Activated CD8-positive, alpha-beta memory T cell treated with anti-CD3 and anti-CD28 coated beads for 36 hours (primary cell): Measurements from ENCODE around the gene COL6A2. TPM values are rescaled to one million over a fixed set of nuclear protein-coding genes. Genes with fewer than 3 reads are reported as not detected.
"Not testable (repeated sequence)": the region's sequence is repeated elsewhere in the genome, so short reads cannot be mapped to it uniquely, and the experiment has no call there.

Experiments
- CTCF ChIA-PET: fragments of 350-600 bp; sonication (Branson Sonifier 250); formaldehyde crosslinking; loops from one replicate; lab custom pipeline; 2021; ENCODE audit warnings: antibody characterized with exemption; lab: Charles Lee
- POLR2A ChIA-PET: fragments of 350-600 bp; sonication (Branson Sonifier 250); formaldehyde crosslinking; loops from one replicate; lab custom pipeline; 2021; ENCODE audit warnings: antibody characterized with exemption; lab: Charles Lee
- total RNA-seq, 2 experiments: library from RNA; stranded (reverse); gene quantifications; one replicate each; pipeline ENCODE4 v1.2.3, GENCODE V29; 2021

Gene COL6A2
- total RNA-seq, 2 experiments from 2014 or later: 12.7 to 13.9 TPM

DNA sequence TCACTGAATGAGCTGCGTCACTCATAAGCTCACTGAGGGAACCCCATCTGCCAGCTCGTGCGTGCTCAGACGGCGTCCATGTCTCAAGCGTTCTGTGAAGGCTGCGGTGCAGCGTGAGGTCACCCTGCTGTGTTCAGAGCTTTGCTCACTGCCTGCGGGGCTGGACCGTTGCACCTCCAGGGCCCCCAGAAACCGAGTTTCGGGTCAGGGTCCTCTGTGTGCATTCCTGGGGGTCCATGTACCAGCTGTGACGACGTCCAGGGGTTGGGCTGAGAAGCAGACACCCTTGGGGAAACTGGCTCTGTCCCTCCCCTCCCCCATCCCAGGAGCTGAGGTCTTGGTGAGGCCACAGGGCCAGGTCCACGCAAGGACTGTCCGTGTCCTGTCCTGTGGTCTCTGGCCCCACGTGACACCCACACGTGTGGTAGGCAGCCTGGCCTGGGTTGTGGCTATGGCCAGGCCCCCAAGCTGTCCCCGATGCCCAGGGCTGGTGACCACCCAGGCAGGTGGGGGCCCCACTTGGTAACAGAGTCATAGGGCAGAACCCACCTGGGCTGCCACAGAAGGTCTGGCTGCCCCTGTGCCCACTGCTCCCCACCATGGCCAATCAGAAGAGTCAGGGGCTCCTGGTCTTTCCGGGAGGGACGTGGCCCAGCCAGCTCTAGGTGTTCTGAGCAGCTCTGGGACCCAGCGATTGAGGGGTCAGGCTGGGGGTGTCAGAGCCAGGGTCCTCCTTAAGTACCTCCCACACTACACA is 33.1 kb downstream of the COL6A2 start:
- CTCF ChIA-PET: interaction anchor here (1.1 to 1.4 kb wide), 2 partner anchors 13 to 22 kb away, joined by 3 to 4 read pairs; no protein-coding TSS in a partner anchor

DNA sequence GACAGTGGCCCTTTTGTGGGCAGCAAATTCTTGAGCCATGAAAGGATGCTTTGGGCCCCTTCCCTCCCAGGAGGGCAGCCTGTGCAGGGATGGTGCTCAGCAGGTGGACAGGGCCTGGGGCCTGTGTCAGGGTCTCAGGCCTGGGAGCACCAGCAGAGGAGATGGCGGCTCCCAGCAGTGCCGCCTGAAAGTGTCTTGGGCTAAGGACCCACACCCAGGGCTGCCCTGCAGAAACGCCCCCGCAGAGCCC is 33.6 kb downstream of the COL6A2 start:
- ChIA-PET POLR2A (no interaction called here), CTCF (interaction anchor here (1.4 kb wide), 1 partner anchor 21 kb away, joined by 3 read pairs; no protein-coding TSS in a partner anchor)

More for the DNA sequence above, 33.1 kb downstream of the COL6A2 start:
- POLR2A ChIA-PET: no interaction called here

DNA sequence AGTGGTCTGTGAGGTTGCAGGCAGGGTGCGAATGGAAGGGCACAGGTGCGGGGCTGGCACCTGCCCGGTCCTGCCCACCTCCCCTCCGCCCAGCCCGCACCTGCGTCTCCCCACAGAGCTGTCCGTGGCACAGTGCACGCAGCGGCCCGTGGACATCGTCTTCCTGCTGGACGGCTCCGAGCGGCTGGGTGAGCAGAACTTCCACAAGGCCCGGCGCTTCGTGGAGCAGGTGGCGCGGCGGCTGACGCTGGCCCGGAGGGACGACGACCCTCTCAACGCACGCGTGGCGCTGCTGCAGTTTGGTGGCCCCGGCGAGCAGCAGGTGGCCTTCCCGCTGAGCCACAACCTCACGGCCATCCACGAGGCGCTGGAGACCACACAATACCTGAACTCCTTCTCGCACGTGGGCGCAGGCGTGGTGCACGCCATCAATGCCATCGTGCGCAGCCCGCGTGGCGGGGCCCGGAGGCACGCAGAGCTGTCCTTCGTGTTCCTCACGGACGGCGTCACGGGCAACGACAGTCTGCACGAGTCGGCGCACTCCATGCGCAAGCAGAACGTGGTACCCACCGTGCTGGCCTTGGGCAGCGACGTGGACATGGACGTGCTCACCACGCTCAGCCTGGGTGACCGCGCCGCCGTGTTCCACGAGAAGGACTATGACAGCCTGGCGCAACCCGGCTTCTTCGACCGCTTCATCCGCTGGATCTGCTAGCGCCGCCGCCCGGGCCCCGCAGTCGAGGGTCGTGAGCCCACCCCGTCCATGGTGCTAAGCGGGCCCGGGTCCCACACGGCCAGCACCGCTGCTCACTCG is 34.1 kb downstream of the COL6A2 start:
- CTCF ChIA-PET: interaction anchor here (1.4 kb wide), 1 partner anchor 21 kb away, joined by 3 read pairs; no protein-coding TSS in a partner anchor

DNA sequence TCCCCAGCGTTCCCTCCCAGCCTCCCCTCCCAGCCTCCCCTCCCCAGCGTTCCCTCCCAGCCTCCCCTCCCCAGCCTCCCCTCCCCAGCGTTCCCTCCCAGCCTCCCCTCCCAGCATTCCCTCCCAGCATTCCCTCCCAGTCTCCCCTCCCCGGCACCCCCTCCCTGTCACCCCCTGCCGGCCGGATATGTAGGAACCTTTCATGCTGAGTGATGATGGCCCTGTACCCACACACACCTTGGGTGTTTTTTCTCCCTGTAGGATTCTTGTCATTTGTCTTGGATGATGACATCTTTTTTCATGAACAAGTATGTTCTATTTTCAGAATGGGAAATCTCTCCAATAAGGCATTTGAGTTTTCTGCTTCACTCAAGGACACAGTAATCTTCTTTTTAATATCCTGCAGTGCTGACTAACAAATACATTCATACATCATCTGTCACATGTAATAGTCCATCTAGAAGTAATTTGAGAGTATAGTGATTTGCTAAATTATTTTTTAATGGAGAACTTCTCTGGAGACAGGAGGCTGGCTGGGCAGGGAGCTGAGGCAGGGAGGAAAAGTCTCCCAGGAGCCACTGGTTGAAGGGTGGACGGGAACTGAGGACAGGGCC is 38.0 kb downstream of the COL6A2 start:
- ChIA-PET CTCF (no interaction called here), POLR2A (no interaction called here)

More for the DNA sequence above, 34.1 kb downstream of the COL6A2 start:
- POLR2A ChIA-PET: no interaction called here

DNA sequence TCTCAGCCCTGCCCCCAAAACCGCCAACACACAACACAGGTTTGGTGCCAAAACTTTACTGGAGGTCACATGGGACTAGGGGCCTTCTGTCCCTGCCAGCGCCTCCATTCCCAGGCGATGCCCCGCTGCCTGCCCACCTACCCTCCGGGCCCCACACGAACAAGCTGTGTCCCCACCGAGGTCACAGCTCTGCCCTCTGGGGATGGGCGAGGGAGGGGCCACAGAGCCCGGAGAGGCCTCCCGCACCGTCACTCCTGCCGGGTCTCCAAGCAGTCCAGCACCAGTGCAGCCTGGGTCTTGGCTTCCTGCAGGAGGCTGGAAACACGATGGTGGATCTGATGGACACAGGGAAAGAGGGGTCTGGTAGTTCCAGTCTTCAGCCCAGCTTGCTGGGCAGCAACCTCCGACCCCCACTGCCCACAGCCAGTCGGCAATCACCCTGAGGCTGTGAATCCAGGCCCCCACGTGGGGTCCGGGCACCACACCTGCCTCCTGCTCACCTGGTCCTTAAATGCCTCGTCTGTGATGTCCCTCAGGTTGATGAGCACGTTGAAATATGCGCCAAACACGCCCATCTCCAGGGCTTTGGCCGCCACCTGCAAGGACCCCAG is 38.9 kb downstream of the COL6A2 start:
- ChIA-PET POLR2A (no interaction called here), CTCF (no interaction called here)

DNA sequence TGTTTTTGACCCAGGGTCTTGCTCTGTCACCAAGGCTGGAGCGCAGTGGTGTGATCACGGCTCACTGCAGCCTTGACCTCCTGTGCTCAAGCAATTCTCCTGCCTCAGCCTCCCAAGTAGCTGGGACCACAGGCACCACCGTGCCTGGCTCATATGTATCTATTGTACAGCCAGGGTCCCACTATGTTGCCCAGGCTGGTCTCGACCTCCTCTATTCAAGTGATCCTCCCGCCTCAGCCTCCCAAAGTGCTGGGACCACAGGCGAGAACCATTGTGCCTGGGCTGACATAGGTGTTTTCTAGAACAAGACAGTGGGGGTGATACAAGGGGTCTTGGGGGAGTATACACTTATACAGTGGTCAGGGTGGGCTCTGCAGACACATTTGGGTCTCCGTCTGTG is 40.0 kb downstream of the COL6A2 start:
- ChIA-PET POLR2A (no interaction called here), CTCF (no interaction called here)

DNA sequence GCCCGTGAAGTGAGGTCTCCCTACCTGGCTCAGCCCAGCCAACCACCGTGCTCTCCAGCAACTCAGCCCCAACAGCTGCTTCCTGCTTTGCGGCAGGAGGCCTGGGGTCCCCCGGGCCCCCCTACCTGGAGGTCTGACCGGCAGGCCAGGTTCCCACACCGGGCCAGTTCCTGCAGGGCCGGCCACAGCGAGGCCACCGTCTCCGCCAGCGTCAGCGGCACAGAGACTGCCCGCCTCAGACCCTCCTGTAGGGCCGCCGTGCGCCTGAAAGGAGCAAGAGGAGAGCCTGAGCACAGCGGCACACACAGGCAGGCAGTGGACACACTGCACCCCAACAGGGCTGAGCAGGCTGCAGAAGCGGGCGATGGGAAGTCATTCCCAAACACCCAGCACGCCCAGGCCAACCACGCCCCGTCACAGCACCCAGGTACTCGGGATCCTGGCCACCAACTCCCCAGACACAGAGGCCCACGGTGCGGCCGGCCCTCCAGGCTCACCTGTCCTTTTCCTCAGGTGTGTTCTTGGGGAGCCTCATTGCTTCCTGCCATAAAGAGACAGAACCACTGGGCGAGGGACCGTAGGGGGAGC is 40.6 kb downstream of the COL6A2 start:
- CTCF ChIA-PET: interaction anchor here (0.5 kb wide), 1 partner anchor 145 kb away, joined by 3 read pairs; no protein-coding TSS in a partner anchor
- POLR2A ChIA-PET: no interaction called here

DNA sequence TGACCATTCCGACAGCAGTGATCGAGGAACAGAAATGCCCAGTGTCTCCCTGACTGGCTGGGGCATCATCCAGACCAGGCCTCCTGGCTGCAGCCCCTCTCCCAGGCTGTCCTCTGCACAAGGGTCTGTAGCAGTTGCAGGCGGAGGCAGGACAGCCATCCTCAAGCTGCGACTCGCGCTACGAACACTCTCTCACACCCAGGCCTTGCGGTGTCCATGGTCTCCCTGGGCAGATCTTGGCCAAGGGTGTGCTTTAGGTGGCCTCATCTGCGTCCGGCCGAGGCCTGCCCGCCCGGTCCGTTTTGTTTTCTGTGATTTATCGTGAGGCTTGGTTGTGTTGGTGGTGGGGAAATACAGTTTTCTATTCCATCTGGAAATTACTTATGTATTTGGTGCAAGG is 41.8 kb downstream of the COL6A2 start:
- ChIA-PET CTCF (no interaction called here), POLR2A (no interaction called here)

DNA sequence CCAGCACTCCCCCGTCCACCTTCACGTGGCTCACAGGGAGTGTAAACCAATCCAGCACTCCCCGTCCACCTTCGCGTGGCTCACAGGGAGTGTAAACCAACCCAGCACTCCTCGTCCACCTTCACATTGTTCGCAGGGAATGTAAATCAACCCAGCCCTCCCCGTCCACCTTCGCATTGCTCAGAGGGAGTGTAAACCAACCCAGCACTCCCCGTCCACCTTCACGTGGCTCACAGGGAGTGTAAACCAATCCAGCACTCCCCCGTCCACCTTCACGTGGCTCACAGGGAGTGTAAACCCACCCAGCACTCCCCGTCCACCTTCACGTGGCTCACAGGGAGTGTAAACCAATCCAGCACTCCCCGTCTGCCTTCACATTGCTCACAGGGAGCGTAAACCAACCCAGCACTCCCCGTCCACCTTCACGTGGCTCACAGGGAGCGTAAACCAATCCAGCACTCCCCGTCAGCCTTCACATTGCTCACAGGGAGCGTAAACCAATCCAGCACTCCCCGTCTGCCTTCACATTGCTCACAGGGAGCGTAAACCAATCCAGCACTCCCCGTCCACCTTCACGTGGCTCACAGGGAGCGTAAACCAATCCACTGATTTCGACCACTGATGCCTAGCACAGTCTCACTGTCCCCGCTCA is 42.6 kb downstream of the COL6A2 start:
- CTCF ChIA-PET, POLR2A ChIA-PET: not testable (repeated sequence)

DNA sequence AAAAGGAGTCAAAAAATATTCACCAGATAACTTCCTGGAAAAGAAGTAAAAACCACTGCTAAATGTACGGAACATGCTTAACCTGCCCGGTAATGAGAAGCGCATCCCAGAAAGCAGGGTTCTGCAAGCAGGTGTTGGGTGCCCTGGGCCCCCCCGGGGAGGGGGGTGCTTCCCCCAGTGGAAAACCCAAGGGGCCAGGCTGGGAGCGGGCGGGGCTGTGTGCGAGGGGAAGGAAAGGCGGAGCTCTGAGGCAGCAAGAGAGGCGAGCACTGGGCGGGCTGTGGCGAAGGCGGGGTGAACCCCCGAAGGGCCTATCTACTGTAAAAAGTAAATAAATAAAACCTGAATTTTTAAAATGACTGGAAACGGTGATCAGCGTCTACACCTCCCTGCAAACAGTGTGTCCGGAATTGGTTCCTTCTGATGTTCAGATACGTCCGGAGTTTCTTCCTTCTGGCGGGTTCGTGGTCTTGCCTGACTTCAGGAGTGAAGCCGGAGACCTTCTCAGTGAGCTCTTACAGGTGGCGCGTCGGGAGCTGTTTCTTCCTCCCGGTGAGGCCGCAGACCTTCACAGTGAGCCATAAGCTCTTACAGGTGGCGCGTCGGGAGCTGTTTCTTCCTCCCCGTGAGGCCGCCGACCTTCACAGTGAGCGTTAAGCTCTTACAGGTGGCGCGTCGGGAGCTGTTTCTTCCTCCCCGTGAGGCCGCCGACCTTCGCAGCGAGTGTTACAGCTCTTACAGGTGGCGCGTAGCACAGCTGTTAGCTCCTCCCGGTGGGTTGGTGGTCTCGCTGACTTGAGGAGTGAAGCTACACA is 44.1 kb downstream of the COL6A2 start:
- ChIA-PET POLR2A (no interaction called here), CTCF (interaction anchor here (1.0 kb wide), 2 partner anchors 12 to 172 kb away, joined by 3 read pairs; no protein-coding TSS in a partner anchor)

DNA sequence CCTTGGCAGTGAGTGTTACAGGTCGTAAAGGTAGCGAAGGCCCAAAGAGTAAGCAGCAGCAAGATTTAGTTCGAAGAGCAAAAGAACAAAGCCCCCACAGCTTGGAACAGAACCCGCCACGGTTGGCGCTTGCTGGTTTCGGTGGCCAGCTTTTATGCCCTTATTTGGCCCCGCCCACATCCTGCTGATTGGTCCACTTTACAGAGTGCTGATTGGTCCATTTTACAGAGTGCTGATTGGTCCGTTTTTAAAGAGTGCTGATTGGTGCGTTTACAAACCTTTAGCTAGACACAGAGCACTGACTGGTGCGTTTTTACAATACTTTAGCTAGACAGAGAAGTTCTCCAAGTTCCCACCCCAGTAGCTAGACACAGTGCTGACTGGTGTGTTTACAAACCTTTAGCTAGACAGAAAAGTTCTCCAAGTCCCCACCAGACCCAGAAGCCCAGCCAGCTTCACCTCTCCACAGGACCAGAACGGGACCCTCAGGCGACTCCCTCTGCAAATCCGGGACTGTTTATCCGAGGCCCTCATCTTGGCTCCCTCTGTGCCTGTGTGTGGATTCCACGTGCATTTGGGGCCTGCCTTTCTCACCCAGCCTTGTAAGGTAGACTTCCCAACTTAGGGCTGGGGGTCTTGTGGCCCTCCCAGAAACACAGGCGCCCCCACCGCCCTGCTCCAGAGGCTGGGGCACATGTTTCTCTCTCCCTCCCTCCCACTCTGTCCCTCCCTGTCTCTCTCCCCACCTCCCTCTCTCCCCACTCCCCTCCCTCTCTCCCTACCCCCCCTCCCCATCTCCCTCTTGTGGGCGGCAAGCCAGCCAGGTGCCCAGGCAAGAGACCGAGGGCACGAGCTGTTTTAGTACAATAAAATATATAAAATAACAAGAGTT is 44.9 kb downstream of the COL6A2 start:
- POLR2A ChIA-PET: interaction anchor here (0.5 to 1.3 kb wide), 4 partner anchors 35 to 317 kb away, joined by 4 to 7 read pairs (median 6); no protein-coding TSS in a partner anchor
- CTCF ChIA-PET: interaction anchor here (0.8 to 1.8 kb wide), 17 partner anchors 10 to 281 kb away, joined by 3 to 13 read pairs (median 3); no protein-coding TSS in a partner anchor

DNA sequence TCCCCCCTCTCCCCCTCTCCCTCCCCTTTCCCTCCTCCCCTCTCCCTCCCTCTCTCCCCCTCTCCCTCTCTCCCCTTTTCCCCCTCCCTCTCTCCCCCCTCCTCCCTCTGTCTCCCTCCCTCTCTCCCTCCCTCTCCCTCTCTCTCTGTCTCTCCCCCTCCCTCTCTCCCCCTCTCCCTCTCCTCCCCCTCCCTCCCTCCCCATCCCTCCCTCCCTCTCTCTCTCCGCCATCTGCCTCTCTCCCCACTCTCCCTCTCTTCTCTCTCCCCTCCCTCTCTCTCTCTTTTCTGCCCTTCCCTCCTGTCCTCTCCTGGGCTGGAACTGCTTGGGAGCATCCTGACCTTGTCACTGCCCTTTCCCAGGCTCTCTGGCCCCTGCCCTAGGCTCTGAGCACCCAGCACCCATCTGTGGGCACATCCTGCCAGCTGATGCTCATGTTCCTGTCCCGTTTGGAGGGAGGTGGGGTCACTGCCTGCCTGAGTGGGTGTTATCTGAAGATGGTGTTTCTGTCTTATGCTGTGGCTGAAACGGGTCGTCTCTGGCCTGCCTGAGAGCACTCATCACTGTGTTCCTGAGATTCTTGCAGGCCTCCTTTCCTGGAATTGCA is 46.7 kb downstream of the COL6A2 start:
- POLR2A ChIA-PET: interaction anchor here (0.6 kb wide), 1 partner anchor 282 kb away, joined by 3 read pairs; no protein-coding TSS in a partner anchor
- CTCF ChIA-PET: interaction anchor here (0.6 to 1.8 kb wide), 7 partner anchors 8 to 207 kb away, joined by 3 to 13 read pairs (median 4); no protein-coding TSS in a partner anchor

DNA sequence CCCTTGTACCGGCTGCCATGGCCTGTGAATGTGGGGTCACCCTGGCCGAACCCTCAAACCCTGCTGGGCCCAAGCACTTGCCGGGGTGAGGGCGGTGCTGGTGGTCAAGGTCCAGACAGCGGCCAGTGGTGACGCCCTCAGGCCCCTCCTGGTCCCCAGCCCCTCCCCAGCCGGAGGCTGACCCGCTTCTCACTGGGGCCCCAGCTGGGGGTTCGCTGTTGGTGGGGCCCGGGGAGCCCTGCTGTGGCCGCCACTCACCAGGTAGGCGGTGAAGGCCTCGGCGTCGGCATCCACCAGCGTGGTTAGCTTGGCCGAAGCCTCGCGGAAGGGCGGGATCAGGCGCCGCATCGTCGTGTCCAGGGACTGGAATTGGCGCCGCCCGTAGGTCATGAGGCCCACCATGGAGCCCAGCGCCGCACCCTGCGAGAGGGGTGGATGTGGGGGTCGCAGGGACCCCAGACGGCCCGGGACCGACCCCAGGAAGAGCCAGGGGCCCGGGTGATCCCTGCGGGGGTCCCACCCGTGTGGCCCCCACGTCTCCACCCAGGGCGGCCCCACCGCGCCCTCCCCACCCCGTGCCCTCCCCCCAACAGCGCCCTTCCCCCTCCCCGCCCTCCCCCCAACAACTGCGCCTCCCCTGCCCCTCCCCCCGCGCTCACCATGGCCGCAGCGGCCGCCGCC is 47.4 kb downstream of the COL6A2 start:
- ChIA-PET POLR2A (no interaction called here), CTCF (no interaction called here)

DNA sequence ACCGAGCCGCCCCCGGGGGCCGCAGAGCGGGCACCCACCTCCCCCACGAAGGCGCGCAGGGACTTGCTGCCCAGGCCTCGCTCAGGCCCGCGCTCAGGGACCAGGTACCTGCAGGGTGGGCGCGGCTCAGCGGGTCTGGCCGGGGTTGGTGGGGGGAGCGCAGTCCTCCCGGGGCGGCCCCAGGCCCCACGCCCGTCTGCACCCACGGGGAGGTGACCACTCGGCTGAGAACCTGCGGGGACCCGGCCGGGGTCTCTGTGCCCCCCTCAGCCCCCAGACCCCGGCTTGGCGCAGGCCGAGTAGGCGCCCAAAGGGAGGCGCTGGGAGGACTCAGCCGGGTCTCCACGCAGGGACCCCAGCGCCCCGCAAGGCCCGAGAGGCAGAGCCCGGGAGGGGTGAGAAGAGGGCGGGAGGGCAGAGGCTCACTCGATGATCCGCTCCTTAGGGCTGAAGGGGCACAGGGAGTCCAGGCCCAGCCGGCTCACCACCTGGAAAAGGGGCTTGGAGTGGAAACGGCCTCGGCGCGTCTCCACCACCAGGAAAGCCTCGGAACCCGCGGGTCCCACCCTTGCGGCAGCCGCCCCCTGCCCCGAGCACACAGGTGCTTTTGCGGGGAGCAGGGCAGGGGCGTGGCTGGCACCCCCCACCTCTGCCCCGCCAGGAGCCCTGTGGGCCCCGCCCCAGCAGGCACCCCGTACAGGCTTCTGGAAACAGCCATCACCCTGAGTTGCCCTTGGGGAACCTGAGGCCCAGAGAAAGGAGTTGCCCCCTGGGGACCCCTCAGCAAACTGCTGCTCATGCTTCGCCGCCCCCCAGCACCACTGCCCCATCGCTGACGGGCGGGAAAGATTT is 48.2 kb downstream of the COL6A2 start:
- ChIA-PET POLR2A (no interaction called here), CTCF (no interaction called here)

DNA sequence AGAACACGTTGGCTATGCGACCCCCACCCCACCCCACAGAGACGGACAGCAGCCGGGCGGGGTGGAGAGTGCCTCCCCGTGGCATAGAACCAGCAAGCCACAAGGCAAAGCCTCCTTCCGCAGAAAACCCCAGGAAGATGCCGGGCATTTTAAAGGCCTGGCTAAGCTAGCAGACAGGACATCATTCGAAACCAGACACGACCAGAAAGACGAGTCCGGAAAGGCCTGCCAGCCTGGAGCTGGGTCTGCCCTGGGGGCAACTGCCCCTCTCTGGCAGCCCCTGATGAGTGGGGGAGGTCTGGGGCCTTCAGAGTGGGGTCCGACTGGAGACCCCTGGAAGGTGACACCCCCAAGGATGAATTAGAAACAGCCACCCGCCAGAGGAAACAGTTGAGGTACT is 48.9 kb downstream of the COL6A2 start:
- ChIA-PET CTCF (interaction anchor here (1.0 kb wide), 1 partner anchor 50 kb away, joined by 3 read pairs; no protein-coding TSS in a partner anchor), POLR2A (no interaction called here)
